Glomerular endothelial cell (primary cell): ENCODE data around the gene AGBL1. TPM values are rescaled to one million over a fixed set of nuclear protein-coding genes. Genes with fewer than 3 reads are reported as not detected.
"Not testable (repeated sequence)": the region's sequence is repeated elsewhere in the genome, so short reads cannot be mapped to it uniquely, and the experiment has no call there.

Experiments used
- DNase-seq: peaks from one replicate; pipeline ENCODE4 v3.0.0-alpha.2; 2011; ENCODE audit warnings: low read depth, low spot score; ENCODE audit errors: extremely low read depth
- total RNA-seq: library from RNA; depleted of rRNA; stranded (reverse); fragments of >200 nt; gene quantifications from 2 replicates; pipeline ENCODE4 v1.2.3, GENCODE V29; 2015

AGBL1 gene
- total RNA-seq, 1 donor from 2014 or later = not detected

- DNase-seq = no peak
These were observed 770.1 kb downstream of the AGBL1 start for GRCh38 chr15:86849558-86850285.

DNA sequence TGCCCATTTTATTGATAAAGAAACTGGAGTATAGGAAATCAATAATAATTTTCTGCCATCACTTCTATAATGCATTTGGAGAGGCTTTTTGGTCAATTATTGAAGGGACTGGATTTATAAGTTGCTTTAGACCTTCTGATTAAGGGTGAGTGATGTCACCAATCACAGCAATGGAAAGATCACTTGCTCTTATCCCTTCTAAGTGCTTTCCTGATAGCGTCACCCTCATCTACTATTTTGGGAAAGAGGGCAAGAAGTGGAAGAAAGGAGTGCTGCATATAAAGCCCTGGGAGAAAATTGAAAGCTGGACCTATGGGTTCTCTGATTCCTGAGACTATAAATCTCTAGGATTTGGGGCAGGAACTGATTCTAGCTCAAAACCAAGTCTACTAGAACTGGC, 771.3 kb downstream of the AGBL1 start:
- no peak for DNase-seq

DNA sequence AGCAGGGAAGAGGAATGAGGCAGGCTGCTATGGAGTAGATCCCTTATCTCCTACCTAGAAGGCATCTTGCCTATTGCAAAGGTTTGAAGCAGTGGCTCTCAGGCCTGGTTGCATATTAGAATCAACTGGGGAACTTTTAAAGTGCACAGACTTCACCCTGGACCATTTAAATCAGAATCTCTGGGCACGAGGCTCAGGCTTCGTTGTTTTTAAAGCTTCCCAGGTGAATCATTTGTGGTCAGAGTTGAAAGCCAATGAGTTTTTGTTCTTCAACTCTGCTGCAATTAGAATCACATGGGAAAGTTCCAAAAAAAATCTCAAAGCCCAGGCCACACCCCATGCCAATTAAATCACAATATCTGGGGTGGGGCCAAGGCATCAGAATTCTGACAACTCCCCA, 773.1 kb downstream of the AGBL1 start:
- no peak for DNase-seq

DNA sequence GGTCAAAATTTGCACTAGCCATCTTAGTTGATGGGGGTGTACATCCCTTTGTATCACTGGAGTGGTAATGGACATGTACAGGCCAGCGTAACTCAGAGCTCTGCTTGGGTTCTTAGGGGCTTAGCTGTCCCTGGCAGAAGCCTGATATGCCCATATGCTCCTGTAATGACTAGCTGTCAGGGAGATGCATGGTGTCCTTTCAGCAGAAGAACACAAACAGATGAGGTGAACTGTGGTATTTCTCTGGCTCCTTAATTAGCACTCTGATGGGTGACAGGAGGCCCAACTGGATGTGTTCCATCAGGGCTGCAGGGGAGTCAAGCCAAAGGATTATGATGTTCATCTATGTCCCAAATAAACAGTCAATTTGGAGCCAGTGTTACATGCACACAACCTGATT, 774.5 kb downstream of the AGBL1 start:
- DNase-seq = no peak

GRCh38 chr15:86855307-86856291, 775.9 kb downstream of the AGBL1 start:
- no peak for DNase-seq

DNA sequence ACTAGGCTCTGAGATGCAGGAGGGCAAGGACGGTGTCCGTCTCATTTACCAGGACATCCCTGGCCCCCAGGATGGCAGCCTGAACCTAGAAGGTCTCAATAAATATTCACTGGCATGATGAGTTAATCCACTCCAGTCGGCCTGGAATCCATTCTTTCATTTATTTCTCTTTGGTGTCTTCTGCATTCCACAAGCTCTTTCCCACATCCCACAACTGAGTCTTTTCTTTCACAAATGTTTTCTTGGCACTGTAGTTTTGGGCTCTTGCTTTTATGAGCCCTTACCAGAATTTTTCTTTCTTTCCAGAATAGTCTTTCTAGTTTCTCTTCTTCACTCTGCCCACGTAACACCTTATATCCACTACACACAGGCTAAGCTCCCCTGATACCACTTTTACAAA, 778.0 kb downstream of the AGBL1 start:
- no peak for DNase-seq

GRCh38 chr15:86863226-86863915, 783.7 kb downstream of the AGBL1 start:
- no peak for DNase-seq

GRCh38 chr15:86865920-86866319, 786.2 kb downstream of the AGBL1 start:
- DNase-seq = no peak

DNA sequence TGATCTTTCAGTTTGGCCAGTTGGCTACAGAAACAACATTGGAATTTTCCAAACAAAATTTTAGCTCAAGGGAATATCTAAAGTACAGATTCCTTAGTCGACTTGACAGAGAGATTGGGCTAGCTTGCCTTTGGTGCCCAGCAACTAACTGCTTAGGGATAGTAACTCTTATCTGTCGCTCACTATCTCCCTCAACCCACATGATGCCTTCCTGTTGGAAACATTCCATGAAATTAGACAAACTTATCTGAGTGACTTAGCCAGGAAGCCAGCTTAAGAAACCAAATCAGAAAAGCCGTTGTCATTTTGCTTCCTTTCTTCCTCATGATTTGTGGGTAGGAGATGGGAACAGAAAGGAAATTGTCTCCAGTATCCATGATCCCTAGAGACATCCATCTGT, 791.2 kb downstream of the AGBL1 start:
- DNase-seq = no peak

- no peak for DNase-seq
These were observed 792.3 kb downstream of the AGBL1 start for GRCh38 chr15:86871964-86872363.

GRCh38 chr15:86872782-86873181, 793.1 kb downstream of the AGBL1 start:
- DNase-seq = no peak

DNA sequence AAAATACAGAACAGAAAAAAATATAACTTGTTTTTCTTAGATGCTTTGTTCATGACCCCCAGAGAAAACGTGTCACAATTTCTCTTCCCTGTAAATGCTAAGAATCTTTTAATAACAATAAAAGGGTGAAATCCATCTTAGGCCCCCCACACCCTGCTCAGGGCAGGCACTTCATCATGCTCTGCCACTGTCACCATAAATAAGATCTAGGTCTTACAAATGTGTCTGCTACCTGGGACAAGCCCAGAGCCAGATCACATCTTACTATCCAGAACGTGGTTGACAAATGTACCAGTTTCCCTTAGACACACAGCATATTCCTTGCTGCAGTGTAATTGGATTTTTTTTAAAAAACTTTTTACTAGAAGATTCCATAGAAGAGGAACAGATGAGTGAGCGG, 795.4 kb downstream of the AGBL1 start:
- DNase-seq = no peak

DNA sequence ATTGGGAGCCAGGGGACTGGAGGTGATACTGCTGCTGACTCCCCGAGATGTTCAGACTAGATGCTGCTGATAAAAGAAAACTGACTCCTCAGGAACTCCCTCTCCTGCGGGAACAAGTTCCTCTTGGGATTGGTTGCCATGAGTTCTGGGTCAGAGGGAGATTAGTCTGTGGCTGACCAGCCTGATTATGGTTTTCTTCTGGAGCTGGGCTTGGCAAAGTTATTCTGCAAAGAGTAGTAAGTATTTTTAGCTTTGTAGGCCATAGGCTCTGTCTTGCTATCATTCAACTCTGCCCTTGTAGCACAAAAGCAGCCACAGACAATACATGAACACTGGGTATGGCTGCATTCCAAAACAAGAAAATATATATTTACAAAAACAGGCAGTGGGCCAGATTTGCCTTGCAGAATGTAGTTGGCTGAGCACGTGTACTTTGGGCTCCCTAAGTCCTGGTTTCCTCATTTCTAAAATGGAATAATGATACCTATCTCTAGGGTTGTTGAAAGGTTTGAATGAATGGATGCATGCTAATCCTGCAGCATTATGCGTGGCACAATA, 796.8 kb downstream of the AGBL1 start:
- no peak for DNase-seq

DNA sequence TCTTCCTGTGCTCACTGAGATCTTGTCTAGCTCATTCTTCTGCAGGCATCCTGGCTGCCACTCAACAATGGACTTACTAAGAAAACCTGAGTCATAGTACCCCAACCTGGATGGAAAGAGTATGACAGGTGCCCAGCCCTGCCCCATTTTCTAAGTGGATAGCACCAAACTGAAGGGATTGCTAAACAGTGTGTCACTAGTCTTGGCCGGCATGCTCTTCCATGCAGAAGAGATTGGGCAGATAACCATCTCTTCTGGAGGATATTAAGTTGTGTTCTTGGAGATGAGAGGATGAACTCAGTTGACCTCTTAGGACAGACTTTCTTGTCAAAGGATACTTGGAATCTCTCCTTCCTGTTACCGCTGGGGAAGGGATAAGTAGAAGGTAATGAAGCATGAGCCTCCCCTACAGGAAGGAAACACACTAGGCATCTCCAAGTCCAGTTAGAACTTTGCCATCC, 797.5 kb downstream of the AGBL1 start:
- no peak for DNase-seq

- DNase-seq = not testable (repeated sequence)
These were observed 799.2 kb downstream of the AGBL1 start for GRCh38 chr15:86878844-86879243.

GRCh38 chr15:86879250-86880229, 799.9 kb downstream of the AGBL1 start:
- no peak for DNase-seq

- no peak for DNase-seq
These were observed 805.9 kb downstream of the AGBL1 start for GRCh38 chr15:86885616-86886015.

DNA sequence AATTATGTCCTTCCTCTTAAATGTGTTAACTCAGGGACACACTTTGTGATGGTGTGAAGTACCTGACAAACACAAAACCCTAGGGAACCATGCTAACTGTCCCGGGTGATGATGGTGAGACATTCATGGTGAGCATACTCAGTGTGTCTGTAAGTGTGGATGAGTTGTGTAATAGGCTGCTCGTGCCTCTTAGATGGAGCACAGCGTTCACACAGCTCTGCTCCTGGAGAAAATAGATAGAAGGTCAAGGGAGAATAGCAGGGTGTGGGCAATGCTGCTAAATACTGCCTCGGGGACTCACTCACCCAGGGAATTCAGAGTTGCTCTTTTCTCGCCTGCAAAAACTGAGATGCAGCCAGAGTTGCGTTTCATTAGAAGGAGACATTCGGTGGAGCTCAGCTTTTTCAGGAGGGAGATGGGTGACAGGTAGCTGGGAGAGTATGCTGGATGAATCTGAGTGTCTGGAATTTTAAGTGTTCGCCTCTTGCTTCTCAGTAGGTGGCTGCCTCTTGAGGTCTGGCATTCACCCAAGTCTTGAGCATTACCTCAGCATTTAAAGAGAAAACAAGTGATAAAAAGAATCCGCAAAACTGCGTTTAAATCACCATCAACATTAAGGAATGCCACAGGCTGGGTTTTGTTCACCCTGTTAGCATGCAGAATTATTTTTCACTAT, 813.2 kb downstream of the AGBL1 start:
- no peak for DNase-seq

DNA sequence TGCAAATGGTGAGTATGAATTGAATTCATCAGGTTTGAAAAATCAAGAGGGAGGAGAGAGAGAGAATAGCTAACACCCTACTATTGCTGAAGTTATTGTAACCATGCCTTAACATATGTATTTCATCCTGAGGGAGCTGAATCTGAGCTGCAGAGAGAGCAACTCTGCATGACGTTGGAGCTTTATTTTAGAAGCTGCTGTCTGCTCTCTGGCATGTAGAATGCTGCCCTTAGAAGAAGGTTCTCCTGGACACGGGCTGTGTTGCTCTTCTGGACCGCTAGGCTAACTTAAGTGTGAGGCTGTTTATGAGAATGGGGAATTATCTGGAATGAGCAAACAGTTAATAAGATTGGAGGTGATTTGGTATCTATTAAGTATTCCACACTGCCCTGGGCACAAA, 814.6 kb downstream of the AGBL1 start:
- DNase-seq = no peak
